GM06990 (cell line): ENCODE data around the gene ARHGAP23.

Experiments
- DNase-seq: peaks from one replicate; pipeline ENCODE4 v3.0.0-alpha.2; 2011; ENCODE audit not compliant: insufficient read length; ENCODE audit errors: extremely low read depth
- H3K27me3 ChIP-seq: replicated peaks from 2 replicates; pipeline ENCODE4 v1.6.0; 2011; ENCODE audit warnings: low read length; ENCODE audit not compliant: control insufficient read depth, insufficient read depth
- H3K36me3 ChIP-seq: 2 replicates; pipeline ENCODE4 v1.5.1; 2011; ENCODE audit warnings: low read length; ENCODE audit not compliant: control insufficient read depth, insufficient read depth
- H3K4me3 ChIP-seq: replicated peaks from 2 replicates; pipeline ENCODE4 v1.5.1; 2011; ENCODE audit warnings: low read depth, mild to moderate bottlenecking, control low read depth, low read length
- TF ChIP-seq, protein P1 (sequence below): IDR thresholded peaks from 2 replicates; pipeline ENCODE4 v1.5.1; 2011; ENCODE audit warnings: low read length, control low read depth, mild to moderate bottlenecking, inconsistent platforms; ENCODE audit not compliant: insufficient read depth, poor library complexity, severe bottlenecking

Gene ARHGAP23

GRCh38 chr17:38425031-38425430, 3.2 kb upstream of the ARHGAP23 start:
- Histone ChIP-seq H3K36me3 (no peaks in the 10 kb centered on the region), H3K27me3 (peaks cover 2% of the 10 kb centered on the region; the same call in 1 of the 2 replicates), H3K4me3 (no peak overlapping the region)
- TF ChIP-seq, protein P1, sequence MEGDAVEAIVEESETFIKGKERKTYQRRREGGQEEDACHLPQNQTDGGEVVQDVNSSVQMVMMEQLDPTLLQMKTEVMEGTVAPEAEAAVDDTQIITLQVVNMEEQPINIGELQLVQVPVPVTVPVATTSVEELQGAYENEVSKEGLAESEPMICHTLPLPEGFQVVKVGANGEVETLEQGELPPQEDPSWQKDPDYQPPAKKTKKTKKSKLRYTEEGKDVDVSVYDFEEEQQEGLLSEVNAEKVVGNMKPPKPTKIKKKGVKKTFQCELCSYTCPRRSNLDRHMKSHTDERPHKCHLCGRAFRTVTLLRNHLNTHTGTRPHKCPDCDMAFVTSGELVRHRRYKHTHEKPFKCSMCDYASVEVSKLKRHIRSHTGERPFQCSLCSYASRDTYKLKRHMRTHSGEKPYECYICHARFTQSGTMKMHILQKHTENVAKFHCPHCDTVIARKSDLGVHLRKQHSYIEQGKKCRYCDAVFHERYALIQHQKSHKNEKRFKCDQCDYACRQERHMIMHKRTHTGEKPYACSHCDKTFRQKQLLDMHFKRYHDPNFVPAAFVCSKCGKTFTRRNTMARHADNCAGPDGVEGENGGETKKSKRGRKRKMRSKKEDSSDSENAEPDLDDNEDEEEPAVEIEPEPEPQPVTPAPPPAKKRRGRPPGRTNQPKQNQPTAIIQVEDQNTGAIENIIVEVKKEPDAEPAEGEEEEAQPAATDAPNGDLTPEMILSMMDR: no peak
- DNase-seq: no peak

DNA sequence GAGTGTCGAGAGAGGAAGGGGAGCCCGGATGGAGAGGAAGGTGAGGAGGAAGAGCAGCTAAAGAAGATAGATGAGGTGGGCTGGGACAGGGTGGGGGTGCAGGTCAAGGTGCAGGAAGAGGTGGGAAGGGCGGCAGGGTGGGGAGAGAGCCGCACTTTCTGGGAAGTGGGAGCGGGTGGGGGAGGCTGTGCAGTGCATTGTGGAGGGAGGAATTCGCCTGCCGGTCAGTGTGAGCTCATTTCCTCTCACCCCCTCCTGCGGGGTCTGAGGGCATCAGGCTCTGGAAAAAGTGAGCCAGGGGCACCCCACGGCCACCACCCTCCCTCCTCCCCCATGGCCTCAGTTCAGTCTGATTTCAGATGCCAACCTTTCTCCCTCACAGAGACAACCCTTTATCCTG, 2.5 kb upstream of the ARHGAP23 start:
- no peak for DNase-seq
- TF ChIP-seq, protein P1: no peak
- H3K4me3 ChIP-seq: no peak overlapping the region
- H3K27me3 ChIP-seq: peaks cover 2% of the 10 kb centered on the region; the same call in 1 of the 2 replicates
- no peaks in the 10 kb centered on the region for H3K36me3 ChIP-seq

GRCh38 chr17:38426441-38426840, 1.8 kb upstream of the ARHGAP23 start:
- Histone ChIP-seq H3K36me3 (no peaks in the 10 kb centered on the region), H3K27me3 (peaks cover 2% of the 10 kb centered on the region; the same call in 1 of the 2 replicates), H3K4me3 (no peak overlapping the region)
- no peak for DNase-seq
- TF ChIP-seq, protein P1: no peak

GRCh38 chr17:38427160-38427949, 909 bp upstream of the ARHGAP23 start:
- TF ChIP-seq, protein P1: no peak
- no peak for DNase-seq
- H3K4me3 ChIP-seq: peak overlapping the region; percentile 69
- H3K27me3 ChIP-seq: no peaks in the 10 kb centered on the region
- no peaks in the 10 kb centered on the region for H3K36me3 ChIP-seq

GRCh38 chr17:38428643-38429371, 543 bp downstream of the ARHGAP23 start:
- Histone ChIP-seq H3K36me3 (no peaks in the 10 kb centered on the region), H3K27me3 (no peaks in the 10 kb centered on the region), H3K4me3 (peak overlapping the region; percentile 69)
- DNase-seq: peak; percentile 34
- TF ChIP-seq, protein P1: no peak
